Dendritic cell treated with granulocyte-macrophage colony-stimulating factor and Interleukin-4, amounts not matched to agents 40 ng/mL and 50 ng/mL, for 4 days (primary cell): ENCODE measurements around the gene CDK15.

Experiments
- H3K27ac Mint-ChIP-seq: one replicate; pipeline ENCODE4 v1.8.0; 2022; ENCODE audit warnings: mild to moderate bottlenecking, mixed read lengths
- H3K27me3 Mint-ChIP-seq: one replicate; pipeline ENCODE4 v1.8.0; 2022; ENCODE audit warnings: mild to moderate bottlenecking, mixed read lengths
- H3K36me3 Mint-ChIP-seq: one replicate; pipeline ENCODE4 v1.8.0; 2022; ENCODE audit warnings: low read depth, mixed read lengths
- H3K4me1 Mint-ChIP-seq: one replicate; pipeline ENCODE4 v1.8.0; 2022; ENCODE audit warnings: low read depth, mixed read lengths
- H3K4me3 Mint-ChIP-seq: one replicate; pipeline ENCODE4 v1.8.0; 2022; ENCODE audit warnings: mild to moderate bottlenecking, moderate library complexity, mixed read lengths
- H3K9me3 Mint-ChIP-seq: one replicate; pipeline ENCODE4 v1.8.0; 2022; ENCODE audit warnings: mixed read lengths
- intact Hi-C: fragments of 100-400 bp; cut with micrococcal nuclease; formaldehyde crosslinking; loops from one replicate; pipeline ENCODE4 v1.15.0; 2022

The CDK15 gene

DNA sequence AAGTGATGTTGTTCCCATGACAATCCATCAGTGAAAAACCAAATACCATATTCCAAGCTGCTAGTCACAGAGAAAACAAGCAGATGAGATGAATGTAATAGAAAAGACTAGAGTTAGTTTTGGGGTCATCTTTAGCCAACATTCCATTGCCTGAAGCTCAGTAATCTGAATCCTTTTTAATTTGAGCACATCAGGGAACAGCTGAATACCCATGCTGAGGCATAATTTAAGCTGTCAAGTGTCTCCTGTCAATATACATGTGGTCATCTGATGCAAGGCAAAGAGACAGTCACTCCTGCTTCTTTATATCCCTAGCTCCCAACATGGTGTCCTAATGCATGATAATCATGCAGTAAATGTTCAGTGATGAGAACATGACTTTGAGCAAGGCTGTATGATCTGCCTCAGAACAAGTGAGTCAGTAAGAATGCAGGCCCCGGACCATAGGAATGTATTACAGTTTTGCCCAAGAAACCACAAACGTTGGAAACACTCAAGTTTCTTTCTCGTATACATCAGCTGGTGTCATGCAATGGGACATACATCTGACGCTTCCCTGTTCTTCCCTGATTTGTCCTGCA, 48.0 kb downstream of the CDK15 start:
- intact Hi-C loops = no loop called here
- Mint-ChIP-seq H3K9me3 (no peaks in the 10 kb centered on the region), H3K4me1 (peaks cover 9% of the 10 kb centered on the region), H3K36me3 (no peaks in the 10 kb centered on the region), H3K27me3 (peaks cover 25% of the 10 kb centered on the region), H3K27ac (no peak overlapping the region), H3K4me3 (no peak overlapping the region)

DNA sequence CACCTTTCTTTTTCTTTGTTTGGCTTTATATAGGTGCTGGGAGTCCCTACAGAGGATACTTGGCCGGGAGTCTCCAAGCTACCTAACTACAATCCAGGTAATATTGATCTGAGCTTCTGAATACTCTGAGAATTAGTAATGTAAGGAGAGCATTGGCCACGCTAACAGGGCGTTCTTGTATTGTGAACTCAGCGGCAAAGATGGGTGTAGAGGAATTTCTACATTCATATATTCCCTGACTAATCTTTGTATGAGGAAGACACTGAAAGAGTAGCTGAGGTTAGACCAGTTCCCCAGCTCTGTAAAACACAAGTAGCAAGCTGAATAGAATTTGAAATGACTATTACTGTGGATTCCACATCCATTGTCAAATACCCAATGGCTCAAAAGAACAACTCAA, 48.5 kb downstream of the CDK15 start:
- no peak overlapping the region for H3K27ac Mint-ChIP-seq
- intact Hi-C loops = no loop called here
- H3K9me3 Mint-ChIP-seq = no peaks in the 10 kb centered on the region

DNA sequence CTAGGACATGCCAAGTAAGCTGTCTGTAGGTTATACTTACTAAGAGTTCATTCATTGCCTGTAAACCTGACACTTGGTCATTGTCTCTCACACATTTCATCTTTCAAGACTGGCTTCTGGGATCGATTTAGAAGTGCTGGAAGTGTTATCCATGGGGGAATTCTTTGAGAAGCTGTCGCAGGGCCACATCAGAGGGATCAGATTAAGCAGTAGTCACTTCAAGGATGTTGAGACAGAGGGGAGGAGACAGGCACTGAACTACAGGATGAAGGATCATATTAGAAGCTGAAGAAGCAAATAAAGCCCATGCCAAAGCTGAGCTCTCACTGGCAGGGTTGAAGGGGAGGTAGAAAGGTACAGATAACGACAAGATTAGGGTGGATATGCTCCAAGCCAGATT, 49.0 kb downstream of the CDK15 start:
- no peak overlapping the region for H3K27ac Mint-ChIP-seq
- peaks cover 32% of the 10 kb centered on the region for H3K27me3 Mint-ChIP-seq
- H3K9me3 Mint-ChIP-seq = no peaks in the 10 kb centered on the region
- intact Hi-C loops = no loop called here
- peaks cover 9% of the 10 kb centered on the region for H3K4me1 Mint-ChIP-seq
- no peak overlapping the region for H3K4me3 Mint-ChIP-seq
- no peaks in the 10 kb centered on the region for H3K36me3 Mint-ChIP-seq

More for the DNA sequence above, 48.5 kb downstream of the CDK15 start:
- H3K36me3 Mint-ChIP-seq = no peaks in the 10 kb centered on the region
- no peak overlapping the region for H3K4me3 Mint-ChIP-seq
- peaks cover 9% of the 10 kb centered on the region for H3K4me1 Mint-ChIP-seq
- H3K27me3 Mint-ChIP-seq = peaks cover 28% of the 10 kb centered on the region

DNA sequence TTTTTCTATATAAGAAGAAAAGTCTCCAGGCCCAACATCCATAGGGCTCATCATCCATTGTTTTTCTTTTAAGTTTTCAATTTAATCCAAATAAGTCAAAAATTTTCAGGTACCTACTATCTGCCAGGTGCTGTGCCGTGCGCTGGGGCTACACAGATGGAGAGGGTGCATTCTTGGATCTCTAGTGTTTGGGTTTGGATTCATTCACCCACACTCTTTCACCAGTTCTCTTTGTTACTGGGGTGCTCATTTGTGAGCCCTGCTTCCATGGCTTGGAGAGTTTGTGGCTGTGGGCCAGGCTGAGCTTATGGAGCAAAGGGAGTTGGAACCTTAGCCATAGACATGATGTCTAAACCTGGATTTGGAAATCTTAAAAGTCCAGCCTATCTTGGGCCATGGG, 51.0 kb downstream of the CDK15 start:
- no peaks in the 10 kb centered on the region for H3K9me3 Mint-ChIP-seq
- H3K4me3 Mint-ChIP-seq = no peak overlapping the region
- H3K4me1 Mint-ChIP-seq = peaks cover 16% of the 10 kb centered on the region
- intact Hi-C loops = no loop called here
- H3K27me3 Mint-ChIP-seq = peaks cover 37% of the 10 kb centered on the region
- H3K27ac Mint-ChIP-seq = no peak overlapping the region
- no peaks in the 10 kb centered on the region for H3K36me3 Mint-ChIP-seq

DNA sequence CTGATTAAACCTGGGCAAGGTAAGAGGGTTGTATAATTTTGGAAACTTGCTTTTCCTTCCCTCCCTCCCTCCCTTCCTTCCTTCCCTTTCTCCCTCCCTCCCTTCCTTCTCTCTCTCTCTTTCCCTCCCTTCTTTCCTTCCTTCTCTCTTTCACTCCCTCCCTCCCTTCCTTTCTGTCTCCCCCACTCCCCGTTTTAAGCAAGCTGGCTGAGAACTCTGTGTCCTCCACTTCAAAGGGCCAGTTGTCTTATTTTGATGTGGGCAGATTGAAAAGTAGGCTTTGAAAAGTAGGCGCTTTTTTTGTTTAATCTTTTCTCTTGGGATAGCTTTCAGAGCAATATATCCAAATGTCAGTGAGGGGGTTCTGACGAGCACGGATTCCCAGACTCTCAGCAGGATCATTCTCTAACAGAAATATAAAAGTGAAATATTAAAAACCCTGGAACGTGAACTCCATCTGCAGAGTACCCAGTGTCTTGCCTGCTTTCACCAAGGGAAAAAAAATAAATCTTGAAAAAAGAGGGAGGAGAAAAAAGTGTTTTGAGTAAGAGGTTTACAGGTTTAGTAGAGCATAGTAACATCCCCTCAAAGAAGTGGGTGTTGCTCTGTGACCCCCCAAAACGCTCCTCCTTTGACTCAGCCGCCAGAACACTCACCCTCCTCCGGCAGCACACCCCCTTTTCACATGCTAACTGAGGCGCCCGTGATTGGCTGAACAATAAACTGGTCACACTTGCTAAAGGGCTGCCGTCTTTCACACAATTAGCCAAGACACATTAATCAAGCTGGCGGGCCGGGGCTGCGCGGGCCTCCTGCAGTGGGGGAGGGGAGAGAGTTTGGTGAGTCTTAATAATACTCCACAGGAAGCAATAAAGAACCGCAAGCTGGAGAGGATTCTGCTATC, 52.2 kb downstream of the CDK15 start:
- Mint-ChIP-seq H3K9me3 (no peaks in the 10 kb centered on the region), H3K36me3 (no peaks in the 10 kb centered on the region), H3K27me3 (peaks cover 37% of the 10 kb centered on the region)

DNA sequence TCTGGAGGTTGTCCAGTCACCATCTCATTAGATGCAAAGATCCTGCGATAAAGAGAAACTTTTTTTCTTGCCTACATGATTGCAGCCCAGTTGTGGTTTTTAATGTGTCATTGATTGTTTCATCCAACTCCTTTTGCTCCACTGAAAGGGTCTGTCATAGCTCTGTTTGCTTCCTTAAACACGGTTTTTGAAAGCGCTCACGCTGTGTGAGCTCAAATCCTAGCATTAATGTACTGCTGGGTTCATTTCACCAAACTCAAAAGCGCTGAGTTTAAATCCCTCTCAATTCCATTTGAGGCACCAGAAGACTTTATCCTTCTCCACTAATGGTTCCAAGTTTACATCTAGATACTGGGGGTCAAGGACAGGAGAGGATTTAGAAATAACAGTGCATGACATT, 53.6 kb downstream of the CDK15 start:
- intact Hi-C loops = loop anchor here (1.0 to 10.0 kb wide), 2 partner anchors 205 to 318 kb away; no protein-coding TSS in a partner anchor
- Mint-ChIP-seq H3K36me3 (no peaks in the 10 kb centered on the region), H3K4me1 (peaks cover 16% of the 10 kb centered on the region), H3K27ac (no peak overlapping the region), H3K4me3 (no peak overlapping the region), H3K27me3 (peaks cover 34% of the 10 kb centered on the region), H3K9me3 (no peaks in the 10 kb centered on the region)

More for the DNA sequence above, 52.2 kb downstream of the CDK15 start:
- no peak overlapping the region for H3K27ac Mint-ChIP-seq
- H3K4me3 Mint-ChIP-seq = no peak overlapping the region
- peaks cover 16% of the 10 kb centered on the region for H3K4me1 Mint-ChIP-seq
- intact Hi-C loops = no loop called here

DNA sequence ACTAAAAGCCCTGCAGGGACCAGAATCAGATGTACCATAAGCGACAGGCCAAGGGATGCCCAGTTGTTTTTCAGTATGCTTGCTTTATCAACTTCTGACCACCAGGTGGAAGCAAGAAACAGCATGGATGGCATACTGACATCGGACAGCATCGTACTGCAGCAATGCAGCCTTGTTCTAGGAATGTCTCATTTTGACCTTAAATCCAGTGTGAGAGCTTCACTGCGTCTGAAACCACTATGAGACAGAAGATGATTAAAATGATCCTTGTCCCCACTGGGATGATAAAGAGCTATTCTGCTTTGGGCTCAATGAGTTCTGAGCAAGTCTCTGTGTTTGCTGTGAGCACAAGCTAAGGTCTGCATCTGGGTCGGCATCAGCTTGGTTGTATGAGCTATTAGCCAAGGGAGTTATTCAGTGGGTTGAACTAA, 54.3 kb downstream of the CDK15 start:
- intact Hi-C loops = loop anchor here (1.0 to 10.0 kb wide), 2 partner anchors 204 to 318 kb away; no protein-coding TSS in a partner anchor
- Mint-ChIP-seq H3K36me3 (no peaks in the 10 kb centered on the region), H3K27me3 (peaks cover 34% of the 10 kb centered on the region), H3K4me1 (peaks cover 16% of the 10 kb centered on the region), H3K27ac (no peak overlapping the region), H3K4me3 (no peak overlapping the region), H3K9me3 (no peaks in the 10 kb centered on the region)

DNA sequence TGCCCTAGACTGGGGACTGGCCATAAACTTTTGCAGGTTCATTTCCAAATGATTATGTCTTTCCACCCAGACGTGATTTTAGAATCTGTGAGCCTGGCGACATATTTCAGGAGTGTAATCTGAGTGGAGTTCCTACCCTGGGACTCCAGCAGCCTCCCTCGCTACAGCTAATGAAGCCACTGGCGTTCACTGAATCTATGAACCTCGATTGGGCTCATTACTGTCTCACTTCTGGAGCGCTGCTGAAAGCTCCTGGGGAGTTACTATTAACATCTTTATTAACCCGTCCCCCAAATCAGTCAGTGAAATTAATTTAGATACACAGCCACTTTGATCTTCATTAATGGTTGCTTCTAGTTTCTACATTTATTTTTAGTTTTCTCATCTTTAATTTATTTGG, 56.5 kb downstream of the CDK15 start:
- intact Hi-C loops = loop anchor here (10.0 kb wide), 1 partner anchor 202 kb away; no protein-coding TSS in a partner anchor
- Mint-ChIP-seq H3K4me1 (peaks cover 16% of the 10 kb centered on the region), H3K9me3 (no peaks in the 10 kb centered on the region), H3K36me3 (no peaks in the 10 kb centered on the region), H3K4me3 (no peak overlapping the region), H3K27me3 (peaks cover 26% of the 10 kb centered on the region), H3K27ac (no peak overlapping the region)

DNA sequence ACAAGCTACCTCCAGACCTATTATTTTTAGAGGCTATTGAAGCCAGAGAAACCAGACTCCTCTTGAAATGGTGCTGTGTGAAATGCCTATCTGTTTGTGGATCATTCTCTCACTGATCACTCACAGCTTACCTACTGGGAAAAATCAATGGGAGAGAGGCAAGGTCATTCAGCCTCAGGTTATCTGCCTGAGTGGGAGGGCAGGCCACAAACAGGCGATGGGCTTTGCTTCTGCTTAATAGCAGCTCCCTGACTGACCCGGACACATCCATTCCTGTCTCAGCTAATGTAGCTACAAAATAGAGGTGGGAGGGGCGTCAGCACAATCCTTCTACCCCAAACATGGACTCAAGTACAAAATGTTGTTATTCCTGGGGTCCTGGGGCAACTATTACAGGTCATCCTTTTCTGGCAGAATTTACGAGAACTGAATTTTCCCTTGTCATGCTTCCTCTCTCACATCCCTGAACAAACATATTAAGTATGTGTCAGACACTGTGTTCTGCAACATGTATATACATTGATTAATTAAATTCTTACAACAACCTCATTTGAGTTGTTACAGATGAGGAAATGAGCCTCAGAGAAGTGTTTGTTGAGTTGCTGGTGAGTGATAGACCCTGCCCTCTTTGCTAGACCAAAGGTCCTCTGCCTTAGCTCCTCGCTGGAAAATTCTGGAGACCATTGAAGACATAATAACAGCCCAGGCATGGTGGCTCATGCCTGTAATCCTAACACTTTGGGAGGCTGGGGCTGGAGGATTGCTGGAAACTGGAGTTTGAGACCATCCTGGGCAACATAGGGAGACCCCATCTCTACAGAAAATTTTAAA, 60.5 kb downstream of the CDK15 start:
- H3K36me3 Mint-ChIP-seq = no peaks in the 10 kb centered on the region
- H3K4me1 Mint-ChIP-seq = no peaks in the 10 kb centered on the region
- H3K4me3 Mint-ChIP-seq = no peak overlapping the region
- H3K27me3 Mint-ChIP-seq = no peaks in the 10 kb centered on the region
- intact Hi-C loops = loop anchor here (10.0 kb wide), 1 partner anchor 198 kb away; no protein-coding TSS in a partner anchor
- H3K9me3 Mint-ChIP-seq = no peaks in the 10 kb centered on the region
- no peak overlapping the region for H3K27ac Mint-ChIP-seq

DNA sequence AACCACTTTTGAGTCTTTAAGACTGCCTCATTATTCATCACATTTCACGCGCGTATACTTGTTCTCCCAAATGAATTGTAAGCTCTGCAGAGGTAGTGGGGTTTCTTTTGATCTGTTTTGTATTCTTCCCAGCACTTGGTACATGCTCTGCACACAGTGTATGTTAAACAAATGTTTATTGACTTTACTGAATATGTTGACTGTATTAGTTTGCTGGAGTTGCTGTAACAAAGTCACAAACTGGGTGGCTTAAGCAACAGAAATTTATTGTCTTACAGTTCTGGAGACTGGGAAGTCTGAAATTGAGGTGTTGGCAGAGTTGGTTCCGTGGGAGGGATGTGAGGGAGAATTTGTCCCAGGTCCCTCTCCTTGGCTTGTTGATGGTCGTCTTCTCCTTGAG, 65.1 kb downstream of the CDK15 start:
- Mint-ChIP-seq H3K36me3 (no peaks in the 10 kb centered on the region), H3K4me1 (no peaks in the 10 kb centered on the region), H3K4me3 (no peak overlapping the region), H3K9me3 (no peaks in the 10 kb centered on the region), H3K27ac (no peak overlapping the region), H3K27me3 (no peaks in the 10 kb centered on the region)
- intact Hi-C loops = no loop called here

DNA sequence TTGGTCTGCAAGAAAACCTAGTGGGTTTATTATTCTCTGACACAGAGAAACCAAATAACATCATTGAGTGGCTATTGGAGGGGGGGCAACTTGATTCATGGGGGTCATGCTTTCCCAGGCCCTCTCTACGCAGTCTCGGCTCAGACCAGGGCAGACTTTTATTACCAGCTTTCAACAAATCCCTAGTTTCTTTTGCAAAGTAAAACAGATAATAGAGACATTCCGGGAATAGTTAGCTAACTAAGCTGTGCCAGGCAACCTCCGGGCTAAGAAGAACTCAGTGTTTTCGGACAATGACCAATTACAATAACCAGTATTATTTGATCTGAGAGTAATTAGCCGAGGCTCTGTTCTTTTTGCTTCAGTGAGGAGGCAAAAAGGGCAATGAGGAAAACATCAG, 66.3 kb downstream of the CDK15 start:
- Mint-ChIP-seq H3K27me3 (no peaks in the 10 kb centered on the region), H3K27ac (no peak overlapping the region), H3K9me3 (no peaks in the 10 kb centered on the region), H3K4me1 (no peaks in the 10 kb centered on the region), H3K4me3 (no peak overlapping the region), H3K36me3 (no peaks in the 10 kb centered on the region)
- intact Hi-C loops = no loop called here

DNA sequence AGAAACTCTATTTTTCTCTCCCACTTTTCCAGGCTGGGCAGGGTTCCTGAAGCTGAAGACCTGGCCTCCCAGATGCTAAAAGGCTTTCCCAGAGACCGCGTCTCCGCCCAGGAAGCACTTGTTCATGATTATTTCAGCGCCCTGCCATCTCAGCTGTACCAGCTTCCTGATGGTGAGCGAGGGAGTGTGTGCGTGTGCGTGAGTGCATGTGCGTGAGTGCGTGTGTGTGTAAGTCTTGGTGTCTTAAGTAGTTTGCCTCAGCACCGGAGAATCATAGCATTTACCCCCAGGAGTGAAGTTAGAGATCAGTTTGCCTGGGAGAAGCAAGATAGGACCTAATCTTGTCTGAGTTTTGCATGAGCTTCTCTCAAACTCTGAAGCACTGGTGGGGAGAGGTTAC, 73.7 kb downstream of the CDK15 start:
- Mint-ChIP-seq H3K9me3 (no peaks in the 10 kb centered on the region), H3K27ac (no peak overlapping the region), H3K36me3 (no peaks in the 10 kb centered on the region), H3K4me3 (no peak overlapping the region), H3K4me1 (peaks cover 7% of the 10 kb centered on the region), H3K27me3 (peaks cover 40% of the 10 kb centered on the region)
- intact Hi-C loops = no loop called here

DNA sequence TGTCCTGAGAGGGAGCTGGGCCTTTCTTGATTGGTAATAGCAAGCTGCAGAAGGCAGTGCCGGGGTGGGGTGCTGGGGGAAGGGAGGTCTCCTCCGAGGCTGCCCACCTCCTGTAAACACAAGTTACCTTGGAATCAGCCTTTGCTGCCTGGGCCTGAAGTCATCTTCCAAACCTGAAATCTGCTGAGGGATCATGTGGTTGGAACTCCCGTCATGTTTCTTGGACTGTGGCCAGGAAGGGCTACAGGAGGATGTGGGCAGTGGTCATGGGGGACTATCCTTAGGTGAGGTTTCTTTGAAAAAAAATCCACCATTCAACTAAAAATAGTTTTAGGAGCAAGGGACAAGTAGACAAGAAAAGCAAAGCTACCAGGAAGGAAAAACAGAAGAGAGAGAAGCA, 74.2 kb downstream of the CDK15 start:
- Mint-ChIP-seq H3K27ac (no peak overlapping the region), H3K9me3 (no peaks in the 10 kb centered on the region), H3K27me3 (peaks cover 43% of the 10 kb centered on the region), H3K36me3 (no peaks in the 10 kb centered on the region), H3K4me3 (no peak overlapping the region), H3K4me1 (peaks cover 7% of the 10 kb centered on the region)
- intact Hi-C loops = no loop called here
